Esophagus muscularis mucosa (tissue), 4 donors: ENCODE results near the gene DMD.

Experiments used
- CTCF ChIP-seq, 3 experiments: fragments of 200-600 bp in 2 of 3; fragments of 450-650 bp in 1 of 3; sonication (generic) in 2 of 3; IDR thresholded peaks; one replicate each; pipeline ENCODE4 v1.5.1; 2017 to 2019; ENCODE audit warnings: antibody characterized with exemption in 3 of 3, mild to moderate bottlenecking in 2 of 3, moderate library complexity in 1 of 3
- EP300 ChIP-seq: sonication (generic); formaldehyde crosslinking; IDR thresholded peaks from one replicate; pipeline ENCODE4 v1.6.1; 2017; ENCODE audit warnings: antibody characterized with exemption
- POLR2A ChIP-seq: fragments of 450-650 bp; IDR thresholded peaks from one replicate; pipeline ENCODE4 v1.6.1; 2017; ENCODE audit warnings: antibody characterized with exemption, moderate library complexity, mild to moderate bottlenecking, low read depth
- POLR2AphosphoS5 ChIP-seq, 2 donors: sonication (generic); formaldehyde crosslinking; IDR thresholded peaks; one replicate each; pipeline ENCODE4 v1.6.1; 2017; ENCODE audit warnings: antibody characterized with exemption in 2 of 2

- no peak for TF ChIP-seq CTCF (IDR thresholded peaks at IDR 0.05)
- TF ChIP-seq POLR2AphosphoS5 (IDR thresholded peaks at IDR 0.05), result no peak
- TF ChIP-seq EP300, result no peak
- TF ChIP-seq POLR2A, result no peak
Observed at GRCh38 chrX:33198561-33199279, 12.6 kb downstream of the DMD start.
